ENCODE measurements around the gene ALLC.

GRCh38 chr2:3626812-3627499, 31.0 kb upstream of the ALLC start:
- TF ChIP-seq REST (IDR thresholded peaks at IDR 0.05; ENCODE audit: insufficient read depth in 1 of 2, low read depth in 2 of 2, low read length in 2 of 2) (no peak), POLR2AphosphoS5 (IDR thresholded peaks at IDR 0.05; ENCODE audit: low read depth, low read length) (no peak), FOXP2 (optimal IDR thresholded peaks at IDR 0.05; ENCODE audit: borderline replicate concordance, extremely low read depth, extremely low read length, insufficient read depth) (no peak)
